KBM-7 (cell line): ENCODE data around the gene TYW3.
"Not testable (repeated sequence)": the region's sequence is repeated elsewhere in the genome, so short reads cannot be mapped to it uniquely, and the experiment has no call there.

Source experiments
- DNase-seq: peaks from one replicate; pipeline ENCODE4 v3.0.0-alpha.2; 2015
- in situ Hi-C: fragments of 300-500 bp; cut with MboI; formaldehyde crosslinking; loops from 2 replicates; pipeline ENCODE4 v1.14.3; 2020; ENCODE audit warnings: low sequenced_read_pairs, low pct_unique_long_range_greater_than_20kb, mixed read lengths

Gene TYW3

GRCh38 chr1:74728736-74729135, 4.2 kb upstream of the TYW3 start:
- no peak for DNase-seq
- in situ Hi-C loops, result no loop called here

GRCh38 chr1:74729741-74730478, 3.0 kb upstream of the TYW3 start:
- DNase-seq, result no peak
- in situ Hi-C loops, result no loop called here

- in situ Hi-C loops, result no loop called here
- no peak for DNase-seq
These were observed 1.4 kb upstream of the TYW3 start for GRCh38 chr1:74731399-74732052.

GRCh38 chr1:74732071-74732946, 643 bp upstream of the TYW3 start:
- DNase-seq, in situ Hi-C loops: not testable (repeated sequence)

- in situ Hi-C loops, result no loop called here
- peak; percentile 83 for DNase-seq
These were observed 892 bp downstream of the TYW3 start for GRCh38 chr1:74733604-74734484.

- in situ Hi-C loops, result no loop called here
These were observed 4.4 kb downstream of the TYW3 start for GRCh38 chr1:74737333-74737732.

GRCh38 chr1:74740307-74740980, 7.5 kb downstream of the TYW3 start:
- DNase-seq, in situ Hi-C loops: not testable (repeated sequence)

More at GRCh38 chr1:74737333-74737732, 4.4 kb downstream of the TYW3 start:
- no peak for DNase-seq

GRCh38 chr1:74745247-74745646, 12.3 kb downstream of the TYW3 start:
- DNase-seq, in situ Hi-C loops: not testable (repeated sequence)

GRCh38 chr1:74748960-74749359, 16.0 kb downstream of the TYW3 start:
- in situ Hi-C loops, result no loop called here
- no peak for DNase-seq

GRCh38 chr1:74753104-74753503, 20.2 kb downstream of the TYW3 start:
- in situ Hi-C loops, result no loop called here
- DNase-seq, result no peak

- in situ Hi-C loops, result no loop called here
- DNase-seq, result no peak
These were observed 22.5 kb downstream of the TYW3 start for GRCh38 chr1:74755475-74755874.

GRCh38 chr1:74756650-74757049, 23.7 kb downstream of the TYW3 start:
- in situ Hi-C loops, DNase-seq: not testable (repeated sequence)

GRCh38 chr1:74763807-74764206, 30.9 kb downstream of the TYW3 start:
- in situ Hi-C loops, result no loop called here
- no peak for DNase-seq

- in situ Hi-C loops, result no loop called here
- DNase-seq, result no peak
These were observed 33.6 kb downstream of the TYW3 start for GRCh38 chr1:74766579-74766978.

- in situ Hi-C loops, result no loop called here
- DNase-seq, result peak; percentile 26
These were observed 34.5 kb downstream of the TYW3 start for GRCh38 chr1:74767490-74767889.

GRCh38 chr1:74771913-74772515, 39.1 kb downstream of the TYW3 start:
- in situ Hi-C loops, result no loop called here
- DNase-seq, result peak; percentile 61

- DNase-seq, result no peak
- in situ Hi-C loops, result no loop called here
These were observed 40.0 kb downstream of the TYW3 start for GRCh38 chr1:74772945-74773344.

GRCh38 chr1:74773582-74773981, 40.6 kb downstream of the TYW3 start:
- DNase-seq, result no peak
- in situ Hi-C loops, result no loop called here
